Adrenal gland (tissue), 5 donors: ENCODE results near the gene MYH9.

Experiments used
- POLR2A ChIP-seq, 2 donors: fragments of 450-650 bp; IDR thresholded peaks; one replicate each; pipeline ENCODE4 v1.6.1; 2017; ENCODE audit warnings: antibody characterized with exemption in 2 of 2, mild to moderate bottlenecking in 2 of 2, moderate library complexity in 1 of 2
- TF ChIP-seq, protein P1 (sequence below), 6 experiments: fragments of 450-650 bp in 4 of 6; fragments of 200-600 bp in 2 of 6; sonication (generic) in 1 of 6; IDR thresholded peaks; 1 replicate in 5 of 6; 2 replicates in 1 of 6; pipeline versions ENCODE4 v1.5.1 to v1.8.0; 2016 to 2021; ENCODE audit warnings: antibody characterized with exemption in 6 of 6, mild to moderate bottlenecking in 2 of 6, moderate library complexity in 1 of 6
- donor health status: DM: no; HTN: no; CAD: no.

DNA sequence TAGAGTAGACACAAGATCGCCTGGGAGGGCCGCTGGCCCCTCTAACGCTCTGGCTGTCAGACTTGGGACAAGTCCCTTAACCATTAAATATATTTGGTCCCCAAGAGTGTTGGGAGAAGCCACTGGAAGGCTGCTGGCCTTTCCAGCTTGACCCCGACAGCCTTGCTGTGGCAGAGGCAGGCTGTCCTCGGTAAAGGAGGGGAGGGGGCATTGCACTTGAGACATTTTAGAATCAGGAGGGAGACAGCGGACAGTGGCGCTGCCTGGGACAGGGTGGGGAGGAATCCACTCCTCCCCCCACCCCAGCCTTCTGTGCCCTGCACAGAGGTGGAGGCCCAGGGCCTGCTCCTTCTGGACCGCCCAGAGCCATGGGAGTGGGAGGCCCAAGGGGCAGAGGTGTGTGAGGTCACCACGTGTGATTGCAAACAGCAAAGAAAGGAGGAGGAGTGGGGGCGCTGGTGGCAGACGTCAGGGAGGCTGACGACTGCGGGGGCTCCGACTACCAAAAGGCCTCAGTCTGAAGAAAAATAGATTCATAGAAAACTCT lies 105.9 kb downstream of the MYH9 start:
- TF ChIP-seq, protein P1, sequence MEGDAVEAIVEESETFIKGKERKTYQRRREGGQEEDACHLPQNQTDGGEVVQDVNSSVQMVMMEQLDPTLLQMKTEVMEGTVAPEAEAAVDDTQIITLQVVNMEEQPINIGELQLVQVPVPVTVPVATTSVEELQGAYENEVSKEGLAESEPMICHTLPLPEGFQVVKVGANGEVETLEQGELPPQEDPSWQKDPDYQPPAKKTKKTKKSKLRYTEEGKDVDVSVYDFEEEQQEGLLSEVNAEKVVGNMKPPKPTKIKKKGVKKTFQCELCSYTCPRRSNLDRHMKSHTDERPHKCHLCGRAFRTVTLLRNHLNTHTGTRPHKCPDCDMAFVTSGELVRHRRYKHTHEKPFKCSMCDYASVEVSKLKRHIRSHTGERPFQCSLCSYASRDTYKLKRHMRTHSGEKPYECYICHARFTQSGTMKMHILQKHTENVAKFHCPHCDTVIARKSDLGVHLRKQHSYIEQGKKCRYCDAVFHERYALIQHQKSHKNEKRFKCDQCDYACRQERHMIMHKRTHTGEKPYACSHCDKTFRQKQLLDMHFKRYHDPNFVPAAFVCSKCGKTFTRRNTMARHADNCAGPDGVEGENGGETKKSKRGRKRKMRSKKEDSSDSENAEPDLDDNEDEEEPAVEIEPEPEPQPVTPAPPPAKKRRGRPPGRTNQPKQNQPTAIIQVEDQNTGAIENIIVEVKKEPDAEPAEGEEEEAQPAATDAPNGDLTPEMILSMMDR (IDR thresholded peaks at IDR 0.05), result no peak
- no peak for TF ChIP-seq POLR2A (IDR thresholded peaks at IDR 0.05)
